ENCODE results near the gene AHRR. TPM values are rescaled to one million over a fixed set of nuclear protein-coding genes. Genes with fewer than 3 reads are reported as not detected.

Gene AHRR
- total RNA-seq, 1 donor from 2014 or later, result 10.5 TPM

DNA sequence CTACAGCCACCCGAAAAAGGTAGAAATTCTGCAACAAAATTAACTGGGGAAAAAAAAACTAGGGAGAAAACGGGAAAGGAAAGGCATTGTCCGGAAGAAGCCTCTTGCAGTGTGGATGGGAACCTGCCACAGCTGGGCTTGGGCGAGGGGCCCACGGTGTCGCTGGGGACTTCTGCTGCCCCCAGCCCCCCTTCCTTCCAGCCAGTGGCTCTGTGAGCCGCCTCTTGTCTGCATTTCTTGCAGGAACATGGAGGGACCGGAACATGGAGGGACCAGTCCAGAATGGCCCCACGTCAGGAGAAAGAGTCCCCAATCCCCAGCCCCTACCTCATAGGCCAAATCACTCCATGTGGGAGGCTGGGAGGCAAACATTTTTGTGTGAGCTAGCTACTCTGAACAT is 84.5 kb downstream of the AHRR start:
- no peak overlapping the region for H3K27ac Mint-ChIP-seq (ENCODE audit: unreplicated experiment)
- no peaks in the 10 kb centered on the region for H3K9me3 ChIP-seq (ENCODE audit: insufficient read depth, low read depth, low read length)
- no peak overlapping the region for H3K4me3 Mint-ChIP-seq (ENCODE audit: unreplicated experiment)
- peaks cover 13% of the 10 kb centered on the region for H3K36me3 Mint-ChIP-seq (ENCODE audit: low read depth, unreplicated experiment)
- H3K9me3 Mint-ChIP-seq (ENCODE audit: unreplicated experiment), result peaks cover 8% of the 10 kb centered on the region
- no peaks in the 10 kb centered on the region for H3K36me3 ChIP-seq (ENCODE audit: insufficient read depth, low read length)
- H3K4me1 Mint-ChIP-seq (ENCODE audit: low read depth, unreplicated experiment), result peaks cover 5% of the 10 kb centered on the region
- TF ChIP-seq, protein P1, sequence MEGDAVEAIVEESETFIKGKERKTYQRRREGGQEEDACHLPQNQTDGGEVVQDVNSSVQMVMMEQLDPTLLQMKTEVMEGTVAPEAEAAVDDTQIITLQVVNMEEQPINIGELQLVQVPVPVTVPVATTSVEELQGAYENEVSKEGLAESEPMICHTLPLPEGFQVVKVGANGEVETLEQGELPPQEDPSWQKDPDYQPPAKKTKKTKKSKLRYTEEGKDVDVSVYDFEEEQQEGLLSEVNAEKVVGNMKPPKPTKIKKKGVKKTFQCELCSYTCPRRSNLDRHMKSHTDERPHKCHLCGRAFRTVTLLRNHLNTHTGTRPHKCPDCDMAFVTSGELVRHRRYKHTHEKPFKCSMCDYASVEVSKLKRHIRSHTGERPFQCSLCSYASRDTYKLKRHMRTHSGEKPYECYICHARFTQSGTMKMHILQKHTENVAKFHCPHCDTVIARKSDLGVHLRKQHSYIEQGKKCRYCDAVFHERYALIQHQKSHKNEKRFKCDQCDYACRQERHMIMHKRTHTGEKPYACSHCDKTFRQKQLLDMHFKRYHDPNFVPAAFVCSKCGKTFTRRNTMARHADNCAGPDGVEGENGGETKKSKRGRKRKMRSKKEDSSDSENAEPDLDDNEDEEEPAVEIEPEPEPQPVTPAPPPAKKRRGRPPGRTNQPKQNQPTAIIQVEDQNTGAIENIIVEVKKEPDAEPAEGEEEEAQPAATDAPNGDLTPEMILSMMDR (IDR thresholded peaks at IDR 0.05; ENCODE audit: insufficient read depth, low read depth, low read length), result no peak
- no peak for TF ChIP-seq EZH2 (IDR thresholded peaks at IDR 0.05; ENCODE audit: insufficient read depth, low read length)
- no peaks in the 10 kb centered on the region for H3K27me3 ChIP-seq (ENCODE audit: insufficient read depth, low read length)
- H3K4me3 ChIP-seq (ENCODE audit: insufficient read depth, low read depth, low read length), result no peak overlapping the region
- peaks cover 4% of the 10 kb centered on the region for H3K4me1 ChIP-seq (ENCODE audit: insufficient read depth, low read length)
- H3K27me3 Mint-ChIP-seq (ENCODE audit: low read depth, unreplicated experiment), result peaks cover 8% of the 10 kb centered on the region
- DNase-seq (ENCODE audit: low read depth) (no peak), FAIRE-seq (no peak)
- H4K20me1 ChIP-seq (ENCODE audit: insufficient read depth, low read length), result no peaks in the 10 kb centered on the region
- H3K4me2 ChIP-seq (ENCODE audit: low read length), result no peak overlapping the region
- H2AFZ ChIP-seq (ENCODE audit: low read depth, low read length), result no peak overlapping the region
- H3K27ac ChIP-seq (ENCODE audit: low read depth, low read length), result no peak overlapping the region
- H3K9ac ChIP-seq (ENCODE audit: low read length), result no peak overlapping the region
- no peaks in the 10 kb centered on the region for H3K79me2 ChIP-seq (ENCODE audit: insufficient read depth, low read length)

GRCh38 chr5:407051-407450 is 85.5 kb downstream of the AHRR start:
- peaks cover 8% of the 10 kb centered on the region for H3K36me3 Mint-ChIP-seq (ENCODE audit: low read depth, unreplicated experiment)
- H3K4me3 ChIP-seq (ENCODE audit: insufficient read depth, low read depth, low read length), result no peak overlapping the region
- no peak for TF ChIP-seq EZH2 (IDR thresholded peaks at IDR 0.05; ENCODE audit: insufficient read depth, low read length)
- TF ChIP-seq, protein P1 (IDR thresholded peaks at IDR 0.05; ENCODE audit: insufficient read depth, low read depth, low read length), result no peak
- H3K9me3 Mint-ChIP-seq (ENCODE audit: unreplicated experiment), result peaks cover 3% of the 10 kb centered on the region
- no peaks in the 10 kb centered on the region for H3K79me2 ChIP-seq (ENCODE audit: insufficient read depth, low read length)
- DNase-seq (ENCODE audit: low read depth) (no peak), FAIRE-seq (no peak)
- no peak overlapping the region for H3K27ac Mint-ChIP-seq (ENCODE audit: unreplicated experiment)
- no peak overlapping the region for H3K9ac ChIP-seq (ENCODE audit: low read length)
- H3K4me1 Mint-ChIP-seq (ENCODE audit: low read depth, unreplicated experiment), result peaks cover 6% of the 10 kb centered on the region
- no peaks in the 10 kb centered on the region for H4K20me1 ChIP-seq (ENCODE audit: insufficient read depth, low read length)
- H3K36me3 ChIP-seq (ENCODE audit: insufficient read depth, low read length), result no peaks in the 10 kb centered on the region
- H3K27ac ChIP-seq (ENCODE audit: low read depth, low read length), result no peak overlapping the region
- H3K4me3 Mint-ChIP-seq (ENCODE audit: unreplicated experiment), result no peak overlapping the region
- H3K4me2 ChIP-seq (ENCODE audit: low read length), result no peak overlapping the region
- no peaks in the 10 kb centered on the region for H3K9me3 ChIP-seq (ENCODE audit: insufficient read depth, low read depth, low read length)
- peaks cover 8% of the 10 kb centered on the region for H3K27me3 Mint-ChIP-seq (ENCODE audit: low read depth, unreplicated experiment)
- H3K4me1 ChIP-seq (ENCODE audit: insufficient read depth, low read length), result no peaks in the 10 kb centered on the region
- H2AFZ ChIP-seq (ENCODE audit: low read depth, low read length), result no peak overlapping the region
- no peaks in the 10 kb centered on the region for H3K27me3 ChIP-seq (ENCODE audit: insufficient read depth, low read length)

GRCh38 chr5:407801-408268 is 86.3 kb downstream of the AHRR start:
- Histone ChIP-seq H3K79me2 (ENCODE audit: insufficient read depth, low read length) (no peaks in the 10 kb centered on the region), H3K4me2 (ENCODE audit: low read length) (no peak overlapping the region), H3K9ac (ENCODE audit: low read length) (no peak overlapping the region), H3K27ac (ENCODE audit: low read depth, low read length) (no peak overlapping the region), H3K27me3 (ENCODE audit: insufficient read depth, low read length) (no peaks in the 10 kb centered on the region), H3K4me3 (ENCODE audit: insufficient read depth, low read depth, low read length) (no peak overlapping the region), H4K20me1 (ENCODE audit: insufficient read depth, low read length) (no peaks in the 10 kb centered on the region), H3K9me3 (ENCODE audit: insufficient read depth, low read depth, low read length) (no peaks in the 10 kb centered on the region), H2AFZ (ENCODE audit: low read depth, low read length) (no peak overlapping the region), H3K4me1 (ENCODE audit: insufficient read depth, low read length) (no peaks in the 10 kb centered on the region), H3K36me3 (ENCODE audit: insufficient read depth, low read length) (no peaks in the 10 kb centered on the region)
- Mint-ChIP-seq H3K27ac (ENCODE audit: unreplicated experiment) (no peak overlapping the region), H3K9me3 (ENCODE audit: unreplicated experiment) (peaks cover 2% of the 10 kb centered on the region), H3K27me3 (ENCODE audit: low read depth, unreplicated experiment) (peaks cover 7% of the 10 kb centered on the region), H3K36me3 (ENCODE audit: low read depth, unreplicated experiment) (peaks cover 6% of the 10 kb centered on the region), H3K4me3 (ENCODE audit: unreplicated experiment) (no peak overlapping the region), H3K4me1 (ENCODE audit: low read depth, unreplicated experiment) (peaks cover 11% of the 10 kb centered on the region)
- TF ChIP-seq, protein P1 (IDR thresholded peaks at IDR 0.05; ENCODE audit: insufficient read depth, low read depth, low read length), result no peak
- no peak for TF ChIP-seq EZH2 (IDR thresholded peaks at IDR 0.05; ENCODE audit: insufficient read depth, low read length)
- DNase-seq (ENCODE audit: low read depth) (no peak), FAIRE-seq (no peak)
